Activated T-helper 17 cell treated with anti-CD3 and anti-CD28 coated beads, Interleukin-2, amount 50 U/mL, for 72 hours (primary cell): ENCODE data around the gene SLC13A5. TPM values are rescaled to one million over a fixed set of nuclear protein-coding genes. Genes with fewer than 3 reads are reported as not detected.
A peak's percentile ranks its signal among the peaks of the same experiment; 100 is the strongest.
"Not testable (repeated sequence)": the region's sequence is repeated elsewhere in the genome, so short reads cannot be mapped to it uniquely, and the experiment has no call there.

ENCODE experiments used
- ATAC-seq: fragments of 150-1000 bp; cut with Tn5 transposase; replicated peaks from 2 replicates; pipeline ENCODE4 v1.10.0; 2021; ENCODE audit warnings: mild to moderate bottlenecking, moderate library complexity
- H3K27ac Mint-ChIP-seq: one replicate; pipeline ENCODE4 v1.8.0; 2022; ENCODE audit warnings: mixed read lengths
- H3K27me3 Mint-ChIP-seq: one replicate; pipeline ENCODE4 v1.8.0; 2022; ENCODE audit warnings: mixed read lengths
- H3K36me3 Mint-ChIP-seq: one replicate; pipeline ENCODE4 v1.8.0; 2022; ENCODE audit warnings: low read depth, mild to moderate bottlenecking, mixed read lengths
- H3K4me1 Mint-ChIP-seq: one replicate; pipeline ENCODE4 v1.8.0; 2022; ENCODE audit warnings: mixed read lengths
- H3K4me3 Mint-ChIP-seq: one replicate; pipeline ENCODE4 v1.8.0; 2022; ENCODE audit warnings: mild to moderate bottlenecking, mixed read lengths
- H3K9me3 Mint-ChIP-seq: one replicate; pipeline ENCODE4 v1.8.0; 2022; ENCODE audit warnings: mixed read lengths
- total RNA-seq, 2 donors: library from RNA; stranded (reverse); gene quantifications; one replicate each; pipeline ENCODE4 v1.2.3, GENCODE V29; 2022

SLC13A5 gene
- total RNA-seq, 2 donors from 2014 or later: not detected

GRCh38 chr17:6655732-6656361, 57.3 kb downstream of the SLC13A5 start:
- not testable (repeated sequence) for H3K27me3 Mint-ChIP-seq, H3K36me3 Mint-ChIP-seq, H3K9me3 Mint-ChIP-seq, H3K27ac Mint-ChIP-seq, ATAC-seq
- peaks cover 36% of the 10 kb centered on the region for H3K4me1 Mint-ChIP-seq
- peak overlapping the region; percentile 73 for H3K4me3 Mint-ChIP-seq

- H3K4me1 Mint-ChIP-seq: peaks cover 33% of the 10 kb centered on the region
These were observed 58.1 kb downstream of the SLC13A5 start for GRCh38 chr17:6654841-6655731.

GRCh38 chr17:6651919-6652452, 61.2 kb downstream of the SLC13A5 start:
- no peaks in the 10 kb centered on the region for H3K27me3 Mint-ChIP-seq
- H3K9me3 Mint-ChIP-seq: no peaks in the 10 kb centered on the region
- peaks cover 45% of the 10 kb centered on the region for H3K36me3 Mint-ChIP-seq
- peaks cover 38% of the 10 kb centered on the region for H3K4me1 Mint-ChIP-seq
- H3K27ac Mint-ChIP-seq: peak overlapping the region; percentile 12
- H3K4me3 Mint-ChIP-seq: peak overlapping the region; percentile 97
- peak; percentile 34 for ATAC-seq

More at GRCh38 chr17:6654841-6655731, 58.1 kb downstream of the SLC13A5 start:
- Mint-ChIP-seq H3K9me3 (no peaks in the 10 kb centered on the region), H3K36me3 (peaks cover 14% of the 10 kb centered on the region), H3K4me3 (peak overlapping the region; percentile 97), H3K27me3 (no peaks in the 10 kb centered on the region), H3K27ac (no peak overlapping the region)
- ATAC-seq: no peak

GRCh38 chr17:6651354-6651918, 61.7 kb downstream of the SLC13A5 start, which contains the start of the genes C17orf100 and MED31:
C17orf100 (plus strand) TSS chr17:6651762; CDS start chr17:6651914, 152 bp downstream.
MED31 (minus strand) TSS chr17:6651605; CDS start chr17:6651528, 77 bp downstream.
- peaks cover 50% of the 10 kb centered on the region for H3K36me3 Mint-ChIP-seq
- H3K27ac Mint-ChIP-seq: peak within 1 kb of the TSS; percentile 99
- H3K4me3 Mint-ChIP-seq: peak within 1 kb of the TSS; percentile 97
- ATAC-seq: peak; percentile 97
- no peaks in the 10 kb centered on the region for H3K9me3 Mint-ChIP-seq
- H3K27me3 Mint-ChIP-seq: no peaks in the 10 kb centered on the region
- H3K4me1 Mint-ChIP-seq: peaks cover 38% of the 10 kb centered on the region

- peaks cover 83% of the 10 kb centered on the region for H3K36me3 Mint-ChIP-seq
- peak overlapping the region; percentile 12 for H3K4me3 Mint-ChIP-seq
- peaks cover 49% of the 10 kb centered on the region for H3K4me1 Mint-ChIP-seq
- ATAC-seq: no peak
- peak overlapping the region; percentile 56 for H3K27ac Mint-ChIP-seq
- H3K27me3 Mint-ChIP-seq: no peaks in the 10 kb centered on the region
- H3K9me3 Mint-ChIP-seq: no peaks in the 10 kb centered on the region
These were observed 65.0 kb downstream of the SLC13A5 start for GRCh38 chr17:6648181-6648580.

- Mint-ChIP-seq H3K27ac (peak overlapping the region; percentile 98), H3K4me3 (peak overlapping the region; percentile 99), H3K9me3 (no peaks in the 10 kb centered on the region), H3K27me3 (no peaks in the 10 kb centered on the region), H3K36me3 (peaks cover 82% of the 10 kb centered on the region), H3K4me1 (peaks cover 41% of the 10 kb centered on the region)
- peak; percentile 40 for ATAC-seq
These were observed 69.6 kb downstream of the SLC13A5 start for GRCh38 chr17:6643451-6644125.

- Mint-ChIP-seq H3K9me3 (no peaks in the 10 kb centered on the region), H3K27me3 (no peaks in the 10 kb centered on the region), H3K36me3 (peaks cover 72% of the 10 kb centered on the region), H3K4me3 (peak overlapping the region; percentile 99), H3K4me1 (peaks cover 38% of the 10 kb centered on the region), H3K27ac (peak overlapping the region; percentile 98)
- peak; percentile 25 for ATAC-seq
These were observed 70.6 kb downstream of the SLC13A5 start for GRCh38 chr17:6642592-6642991.

GRCh38 chr17:6641247-6641863, 71.8 kb downstream of the SLC13A5 start:
- no peaks in the 10 kb centered on the region for H3K9me3 Mint-ChIP-seq
- H3K4me1 Mint-ChIP-seq: peaks cover 36% of the 10 kb centered on the region
- peak overlapping the region; percentile 99 for H3K4me3 Mint-ChIP-seq
- ATAC-seq: peak; percentile 1
- H3K36me3 Mint-ChIP-seq: peaks cover 60% of the 10 kb centered on the region
- H3K27me3 Mint-ChIP-seq: no peaks in the 10 kb centered on the region
- peak overlapping the region; percentile 98 for H3K27ac Mint-ChIP-seq

GRCh38 chr17:6640536-6641246, 72.5 kb downstream of the SLC13A5 start, which contains the start of the genes KIAA0753 and TXNDC17:
KIAA0753 (minus strand) TSS chr17:6640711; CDS start chr17:6635103, 5,608 bp downstream.
TXNDC17 (plus strand) TSS chr17:6641060; CDS start chr17:6641083, 23 bp downstream.
- peak; percentile 85 for ATAC-seq
- H3K4me3 Mint-ChIP-seq: peak within 1 kb of the TSS; percentile 99
- no peaks in the 10 kb centered on the region for H3K9me3 Mint-ChIP-seq
- H3K27me3 Mint-ChIP-seq: no peaks in the 10 kb centered on the region
- H3K27ac Mint-ChIP-seq: peak within 1 kb of the TSS; percentile 98
- peaks cover 53% of the 10 kb centered on the region for H3K36me3 Mint-ChIP-seq
- peaks cover 36% of the 10 kb centered on the region for H3K4me1 Mint-ChIP-seq

- peaks cover 48% of the 10 kb centered on the region for H3K36me3 Mint-ChIP-seq
- H3K27me3 Mint-ChIP-seq: no peaks in the 10 kb centered on the region
- peak overlapping the region; percentile 98 for H3K27ac Mint-ChIP-seq
- peak; percentile 25 for ATAC-seq
- H3K9me3 Mint-ChIP-seq: no peaks in the 10 kb centered on the region
- peaks cover 30% of the 10 kb centered on the region for H3K4me1 Mint-ChIP-seq
- peak overlapping the region; percentile 99 for H3K4me3 Mint-ChIP-seq
These were observed 73.3 kb downstream of the SLC13A5 start for GRCh38 chr17:6639586-6640535.

GRCh38 chr17:6639014-6639585, 74.1 kb downstream of the SLC13A5 start:
- H3K36me3 Mint-ChIP-seq: peaks cover 48% of the 10 kb centered on the region
- ATAC-seq: no peak
- no peaks in the 10 kb centered on the region for H3K27me3 Mint-ChIP-seq
- H3K9me3 Mint-ChIP-seq: no peaks in the 10 kb centered on the region
- H3K4me3 Mint-ChIP-seq: peak overlapping the region; percentile 99
- peak overlapping the region; percentile 98 for H3K27ac Mint-ChIP-seq
- H3K4me1 Mint-ChIP-seq: peaks cover 23% of the 10 kb centered on the region
